Hindlimb muscle (tissue), 1 donor: Measurements from ENCODE around the gene OR2T27. TPM values are rescaled to one million over a fixed set of nuclear protein-coding genes. Genes with fewer than 3 reads are reported as not detected.
"Not testable (repeated sequence)": the region's sequence is repeated elsewhere in the genome, so short reads cannot be mapped to it uniquely, and the experiment has no call there.

Source experiments
- DNase-seq: peaks from one replicate; pipeline ENCODE4 v3.0.0-alpha.2; 2013
- polyA plus RNA-seq: library from polyadenylated mRNA; unstranded; fragments of 120-200 nt; gene quantifications from one replicate; pipeline ENCODE4 v1.2.1, GENCODE V29; 2013; ENCODE audit not compliant: insufficient read length

OR2T27 gene
- polyA plus RNA-seq, 1 donor = not detected

- not testable (repeated sequence) for DNase-seq
Measured at GRCh38 chr1:248640906-248641305, 14.4 kb downstream of the OR2T27 start.

GRCh38 chr1:248639652-248640051 is 15.7 kb downstream of the OR2T27 start:
- not testable (repeated sequence) for DNase-seq

- not testable (repeated sequence) for DNase-seq
Measured at GRCh38 chr1:248636612-248637011, 18.7 kb downstream of the OR2T27 start.

- DNase-seq = not testable (repeated sequence)
Measured at GRCh38 chr1:248634991-248635390, 20.3 kb downstream of the OR2T27 start, which contains the start of gene OR2T11. OR2T11 (minus strand) TSS chr1:248635091; CDS start chr1:248627128, 7,963 bp downstream.

- DNase-seq = no peak
Measured at GRCh38 chr1:248631354-248632008, 23.8 kb downstream of the OR2T27 start.

GRCh38 chr1:248630551-248630950 is 24.8 kb downstream of the OR2T27 start:
- no peak for DNase-seq

- no peak for DNase-seq
Measured at GRCh38 chr1:248627971-248628844, 27.1 kb downstream of the OR2T27 start.

GRCh38 chr1:248625971-248626370 is 29.4 kb downstream of the OR2T27 start:
- no peak for DNase-seq

- DNase-seq = no peak
Measured at GRCh38 chr1:248625166-248625565, 30.2 kb downstream of the OR2T27 start.

- no peak for DNase-seq
Measured at GRCh38 chr1:248622570-248623001, 32.7 kb downstream of the OR2T27 start.

- no peak for DNase-seq
Measured at GRCh38 chr1:248621770-248622169, 33.6 kb downstream of the OR2T27 start.

GRCh38 chr1:248618878-248619277 is 36.5 kb downstream of the OR2T27 start:
- DNase-seq = no peak

- DNase-seq = no peak
Measured at GRCh38 chr1:248618119-248618518, 37.2 kb downstream of the OR2T27 start.

- no peak for DNase-seq
Measured at GRCh38 chr1:248613742-248614141, 41.6 kb downstream of the OR2T27 start.

- DNase-seq = no peak
Measured at GRCh38 chr1:248611883-248612414, 43.4 kb downstream of the OR2T27 start.

- no peak for DNase-seq
Measured at GRCh38 chr1:248610301-248610700, 45.0 kb downstream of the OR2T27 start.

Other genes with a start within 250 kb of the OR2T27 start
- not detected for gene OR2T2, start 209.9 kb downstream of the OR2T27 start, polyA plus RNA-seq
- not detected for gene OR2T3, start 182.2 kb downstream of the OR2T27 start, polyA plus RNA-seq
- not detected for gene OR2T5, start 166.9 kb downstream of the OR2T27 start, polyA plus RNA-seq
- gene OR2G6, start 147.5 kb downstream of the OR2T27 start, polyA plus RNA-seq = not detected
- gene OR2T29, start 92.8 kb downstream of the OR2T27 start, polyA plus RNA-seq = not detected
- not detected for gene OR2T34, start 80.8 kb downstream of the OR2T27 start, polyA plus RNA-seq
- not detected for gene OR2T10, start 57.8 kb downstream of the OR2T27 start, polyA plus RNA-seq
- gene OR2T11, start 20.4 kb downstream of the OR2T27 start, polyA plus RNA-seq = not detected
- not detected for gene OR2T35, start 10.2 kb downstream of the OR2T27 start, polyA plus RNA-seq
- gene OR14I1, start 47.2 kb upstream of the OR2T27 start, polyA plus RNA-seq = not detected
- not detected for gene LYPD8, start 100.2 kb upstream of the OR2T27 start, polyA plus RNA-seq
- 21.4 TPM for gene SH3BP5L, start 170.4 kb upstream of the OR2T27 start, polyA plus RNA-seq
- gene ZNF672, start 182.7 kb upstream of the OR2T27 start, polyA plus RNA-seq = 17.2 TPM
- 32.9 TPM for gene ZNF692, start 203.6 kb upstream of the OR2T27 start, polyA plus RNA-seq